Mucosa of descending colon (tissue), 3 donors: Measurements from ENCODE around the gene TBCB. TPM values are rescaled to one million over a fixed set of nuclear protein-coding genes. Genes with fewer than 3 reads are reported as not detected.
"Not testable (repeated sequence)": the region's sequence is repeated elsewhere in the genome, so short reads cannot be mapped to it uniquely, and the experiment has no call there.

ENCODE experiments used
- ATAC-seq: fragments of 200-7000 bp; cut with Tn5 transposase; one replicate; pipeline ENCODE4 v1.9.1; 2020; ENCODE audit warnings: mild to moderate bottlenecking, moderate library complexity
- DNase-seq, 3 donors: peaks; one replicate each; pipeline ENCODE4 v3.0.0-alpha.2; 2020
- H3K36me3 ChIP-seq: fragments of 200-600 bp; one replicate; pipeline ENCODE4 v1.8.0; 2021; ENCODE audit warnings: low read depth, mild to moderate bottlenecking
- H3K4me1 ChIP-seq: fragments of 200-600 bp; one replicate; pipeline ENCODE4 v1.8.0; 2021; ENCODE audit warnings: low read depth, mild to moderate bottlenecking
- H3K4me3 ChIP-seq: fragments of 200-600 bp; one replicate; pipeline ENCODE4 v1.8.0; 2021; ENCODE audit warnings: mild to moderate bottlenecking
- H3K9me3 ChIP-seq: fragments of 200-600 bp; one replicate; pipeline ENCODE4 v1.8.0; 2021; ENCODE audit warnings: mild to moderate bottlenecking
- intact Hi-C, 2 donors: fragments of 100-400 bp; cut with DNase I in 1 of 2; cut with micrococcal nuclease in 1 of 2; formaldehyde crosslinking; loops; one replicate each; pipeline versions ENCODE4 v1.11.0 to v1.11.1; 2022; cut with DNase I, micrococcal nuclease
- total RNA-seq, 3 donors: library from RNA; stranded (reverse); fragmentation: NEBNext Ultra II Directional in 2 of 3; extraction: Animal tissue kit (Norgen Biotek cat#: 25700) in 2 of 3; gene quantifications; one replicate each; pipeline versions ENCODE4 v1.2.1 to v1.2.4, GENCODE V29; 2021 to 2023
- TF ChIP-seq, protein P1 (sequence below): fragments of 200-600 bp; IDR thresholded peaks from one replicate; pipeline ENCODE4 v1.8.0; 2022; ENCODE audit warnings: antibody characterized with exemption, mild to moderate bottlenecking
- donor health status: DM: no; HTN: no; CAD: no; lungs with moderate emphysema.
- donor health status: DM: no; HTN: no; CAD: no.
- donor health status: DM: no; HTN: yes; CAD: no.

TBCB gene
- total RNA-seq, 3 donors from 2014 or later, result 81.9 to 106 (median 90.8) TPM

DNA sequence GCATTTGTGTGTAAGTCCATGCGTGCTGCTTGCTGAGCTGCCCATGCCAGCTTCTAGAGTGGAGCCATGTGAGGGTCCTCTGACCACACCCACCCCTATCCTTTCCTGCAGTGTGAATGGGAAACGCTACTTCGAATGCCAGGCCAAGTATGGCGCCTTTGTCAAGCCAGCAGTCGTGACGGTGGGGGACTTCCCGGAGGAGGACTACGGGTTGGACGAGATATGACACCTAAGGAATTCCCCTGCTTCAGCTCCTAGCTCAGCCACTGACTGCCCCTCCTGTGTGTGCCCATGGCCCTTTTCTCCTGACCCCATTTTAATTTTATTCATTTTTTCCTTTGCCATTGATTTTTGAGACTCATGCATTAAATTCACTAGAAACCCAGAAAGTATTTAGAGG, 10.3 kb downstream of the TBCB start:
- H3K9me3 ChIP-seq, result no peaks in the 10 kb centered on the region
- ATAC-seq (no peak), DNase-seq (no peak)
- intact Hi-C loops, result loop anchor here in 1 of 2 donors (5.0 kb wide), 1 partner anchor 47 kb away; no protein-coding TSS in a partner anchor
- H3K4me1 ChIP-seq, result peaks cover 20% of the 10 kb centered on the region
- no peak overlapping the region for H3K4me3 ChIP-seq
- H3K36me3 ChIP-seq, result peaks cover 8% of the 10 kb centered on the region
- TF ChIP-seq, protein P1, sequence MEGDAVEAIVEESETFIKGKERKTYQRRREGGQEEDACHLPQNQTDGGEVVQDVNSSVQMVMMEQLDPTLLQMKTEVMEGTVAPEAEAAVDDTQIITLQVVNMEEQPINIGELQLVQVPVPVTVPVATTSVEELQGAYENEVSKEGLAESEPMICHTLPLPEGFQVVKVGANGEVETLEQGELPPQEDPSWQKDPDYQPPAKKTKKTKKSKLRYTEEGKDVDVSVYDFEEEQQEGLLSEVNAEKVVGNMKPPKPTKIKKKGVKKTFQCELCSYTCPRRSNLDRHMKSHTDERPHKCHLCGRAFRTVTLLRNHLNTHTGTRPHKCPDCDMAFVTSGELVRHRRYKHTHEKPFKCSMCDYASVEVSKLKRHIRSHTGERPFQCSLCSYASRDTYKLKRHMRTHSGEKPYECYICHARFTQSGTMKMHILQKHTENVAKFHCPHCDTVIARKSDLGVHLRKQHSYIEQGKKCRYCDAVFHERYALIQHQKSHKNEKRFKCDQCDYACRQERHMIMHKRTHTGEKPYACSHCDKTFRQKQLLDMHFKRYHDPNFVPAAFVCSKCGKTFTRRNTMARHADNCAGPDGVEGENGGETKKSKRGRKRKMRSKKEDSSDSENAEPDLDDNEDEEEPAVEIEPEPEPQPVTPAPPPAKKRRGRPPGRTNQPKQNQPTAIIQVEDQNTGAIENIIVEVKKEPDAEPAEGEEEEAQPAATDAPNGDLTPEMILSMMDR, result no peak

DNA sequence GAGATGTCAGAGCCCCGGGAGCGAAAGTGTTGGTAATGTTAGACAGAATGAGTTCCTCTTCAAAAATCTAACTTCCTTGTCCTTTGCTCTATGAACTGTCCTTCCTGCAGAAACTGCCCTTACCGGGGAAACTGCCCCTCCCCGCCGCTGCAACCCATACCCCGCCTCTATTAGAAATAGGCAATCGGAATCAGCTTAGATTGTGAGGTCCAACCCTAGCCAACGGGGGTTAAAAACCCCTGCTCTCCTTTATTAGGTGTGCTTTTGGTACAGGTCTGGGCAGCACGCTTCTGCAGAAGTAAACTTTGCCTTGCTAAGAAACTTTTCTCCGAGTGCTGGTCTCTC, 13.1 kb downstream of the TBCB start:
- peak overlapping the region; percentile 12 for H3K4me3 ChIP-seq
- no peaks in the 10 kb centered on the region for H3K9me3 ChIP-seq
- peaks cover 20% of the 10 kb centered on the region for H3K4me1 ChIP-seq
- TF ChIP-seq, protein P1, result no peak
- DNase-seq (peak in 2 of 3 donors; percentile 64 to 71), ATAC-seq (peak; percentile 59)
- intact Hi-C loops, result loop anchor here in 1 of 2 donors (5.0 kb wide), 1 partner anchor 44 kb away; no protein-coding TSS in a partner anchor
- H3K36me3 ChIP-seq, result peaks cover 4% of the 10 kb centered on the region

DNA sequence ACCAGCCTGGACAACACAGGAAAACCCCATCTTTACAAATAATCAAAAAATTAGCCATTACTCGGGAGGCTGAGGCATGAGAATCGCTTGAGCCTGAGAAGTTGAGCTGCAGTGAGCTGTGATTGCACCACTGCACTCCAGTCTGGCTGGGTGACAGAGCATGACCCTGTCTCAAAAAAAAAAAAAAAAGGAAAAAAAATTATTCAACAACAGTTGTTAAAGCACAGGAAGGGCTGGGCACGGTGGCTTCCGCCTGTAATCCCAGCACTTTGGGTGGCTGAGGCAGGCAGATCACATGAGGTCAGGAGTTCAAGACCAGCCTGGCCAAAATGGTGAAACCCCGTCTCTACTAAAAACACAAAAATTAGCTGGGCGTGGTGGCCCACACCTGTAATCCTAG, 16.0 kb downstream of the TBCB start:
- ATAC-seq, H3K36me3 ChIP-seq, H3K9me3 ChIP-seq, H3K4me3 ChIP-seq, intact Hi-C loops, DNase-seq: not testable (repeated sequence)
- peaks cover 20% of the 10 kb centered on the region for H3K4me1 ChIP-seq

DNA sequence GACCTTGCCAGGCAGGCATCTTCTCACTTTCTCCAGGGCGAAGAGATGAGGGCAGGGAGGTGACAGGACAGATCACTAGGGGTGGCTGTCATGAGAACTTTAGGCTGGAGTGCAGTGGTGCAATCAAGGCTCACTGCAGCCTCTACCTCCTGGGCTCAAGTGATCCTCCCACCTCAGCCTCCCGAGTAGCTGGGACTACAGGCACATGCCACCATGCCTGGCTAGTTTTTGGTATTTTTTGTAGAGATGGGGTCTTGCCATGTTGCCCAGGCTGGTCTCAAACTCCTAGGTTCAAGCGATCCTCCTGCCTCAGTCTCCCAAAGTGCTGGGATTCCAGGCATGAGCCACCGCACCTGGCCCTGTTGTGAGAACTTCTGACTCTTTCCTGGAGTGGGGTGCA, 19.6 kb downstream of the TBCB start:
- intact Hi-C loops, H3K4me3 ChIP-seq, ATAC-seq, H3K9me3 ChIP-seq, DNase-seq, H3K4me1 ChIP-seq, H3K36me3 ChIP-seq: not testable (repeated sequence)

DNA sequence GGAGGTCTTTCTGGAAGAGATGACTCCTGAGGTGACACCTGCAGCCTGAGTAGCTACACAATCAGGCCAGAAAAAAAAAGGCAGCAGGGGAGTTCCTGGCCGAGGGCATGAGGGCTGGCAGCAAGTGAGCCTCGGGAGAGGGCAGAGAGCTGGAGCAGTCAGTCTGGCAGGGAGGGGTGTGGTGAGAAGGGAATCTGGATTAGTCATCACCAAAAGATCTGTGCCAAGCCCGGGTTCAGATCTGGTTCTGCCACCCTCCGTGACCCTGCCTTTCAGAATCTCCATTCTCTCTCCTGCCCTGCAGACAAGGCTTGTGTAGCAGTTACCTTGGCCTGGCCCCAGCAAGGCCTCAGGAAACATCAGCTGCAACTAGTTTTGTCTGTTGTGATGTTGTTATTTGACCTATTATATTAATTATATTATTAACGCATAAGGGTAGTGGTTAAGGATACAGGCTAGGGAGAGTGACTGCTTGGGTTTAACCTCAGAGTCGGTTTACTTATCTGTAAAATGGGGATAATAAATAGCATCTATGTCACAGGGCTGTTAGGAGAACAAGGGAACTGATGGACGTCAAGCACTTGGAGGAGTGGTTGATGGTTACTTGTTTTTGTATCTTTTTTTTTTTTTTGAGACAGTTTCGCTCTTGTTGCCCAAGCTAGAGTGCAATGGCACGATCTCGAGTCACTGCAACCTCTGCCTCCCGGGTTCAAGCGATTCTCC, 21.9 kb downstream of the TBCB start:
- intact Hi-C loops, result no loop called here
- ATAC-seq (peak; percentile 47), DNase-seq (peak in 2 of 3 donors; percentile 73)
- no peaks in the 10 kb centered on the region for H3K36me3 ChIP-seq
- no peak overlapping the region for H3K4me3 ChIP-seq
- H3K4me1 ChIP-seq, result peaks cover 12% of the 10 kb centered on the region
- TF ChIP-seq, protein P1, result no peak
- H3K9me3 ChIP-seq, result no peaks in the 10 kb centered on the region

DNA sequence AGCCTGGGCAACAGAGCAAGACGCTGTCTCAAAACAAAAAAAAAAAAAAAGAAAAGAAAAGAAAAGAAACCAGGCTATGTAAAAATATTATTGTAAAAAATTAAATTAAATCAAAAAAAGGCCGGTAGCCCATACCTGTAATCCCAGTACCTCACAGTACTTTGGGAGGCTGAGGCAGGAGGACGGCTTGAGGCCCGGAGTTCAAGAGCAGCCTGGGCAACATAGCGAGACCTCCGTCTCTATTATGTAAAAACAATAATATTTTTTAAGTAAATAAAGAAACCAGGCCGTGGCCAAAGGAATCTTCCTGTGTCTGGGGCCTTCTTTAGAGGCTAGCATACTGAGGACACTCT, 23.8 kb downstream of the TBCB start:
- DNase-seq (no peak), ATAC-seq (no peak)
- Histone ChIP-seq H3K9me3 (no peaks in the 10 kb centered on the region), H3K4me1 (peaks cover 12% of the 10 kb centered on the region), H3K36me3 (peaks cover 11% of the 10 kb centered on the region), H3K4me3 (peak overlapping the region; percentile 84)
- intact Hi-C loops, result no loop called here
- TF ChIP-seq, protein P1, result no peak
